Progenitor cell of endocrine pancreas (in vitro differentiated cells): ENCODE data around the gene ABCA5. TPM values are rescaled to one million over a fixed set of nuclear protein-coding genes. Genes with fewer than 3 reads are reported as not detected.

Experiments used
- DNase-seq: peaks from one replicate; pipeline ENCODE4 v3.0.0; 2021; ENCODE audit warnings: low spot score; ENCODE audit not compliant: unreplicated experiment
- H3K27ac Mint-ChIP-seq: 2 replicates; pipeline ENCODE4 v1.8.0; 2021; ENCODE audit warnings: mild to moderate bottlenecking, moderate library complexity, mixed read lengths
- H3K27me3 Mint-ChIP-seq: 2 replicates; pipeline ENCODE4 v1.8.0; 2021; ENCODE audit warnings: mixed read lengths
- H3K36me3 Mint-ChIP-seq: 2 replicates; pipeline ENCODE4 v1.8.0; 2022; ENCODE audit warnings: mixed read lengths; ENCODE audit not compliant: insufficient read depth
- H3K4me1 Mint-ChIP-seq: 2 replicates; pipeline ENCODE4 v1.8.0; 2021; ENCODE audit warnings: low read depth, mixed read lengths
- H3K4me3 Mint-ChIP-seq: 2 replicates; pipeline ENCODE4 v1.8.0; 2021; ENCODE audit warnings: low read depth, mild to moderate bottlenecking, moderate library complexity, mixed read lengths
- H3K9me3 Mint-ChIP-seq: 2 replicates; pipeline ENCODE4 v1.8.0; 2021; ENCODE audit warnings: low read depth, mixed read lengths
- total RNA-seq: library from RNA; stranded (reverse); gene quantifications from 2 replicates; pipeline ENCODE4 v1.2.1, GENCODE V29; 2021
- TF ChIP-seq, protein P1 (sequence below): fragments of 200-600 bp; sonication (generic); IDR thresholded peaks from one replicate; pipeline ENCODE4 v1.5.0; 2021; ENCODE audit warnings: antibody characterized with exemption, mild to moderate bottlenecking; ENCODE audit not compliant: unreplicated experiment

ABCA5 gene
- total RNA-seq, 1 donor from 2014 or later, result 10.9 TPM

DNA sequence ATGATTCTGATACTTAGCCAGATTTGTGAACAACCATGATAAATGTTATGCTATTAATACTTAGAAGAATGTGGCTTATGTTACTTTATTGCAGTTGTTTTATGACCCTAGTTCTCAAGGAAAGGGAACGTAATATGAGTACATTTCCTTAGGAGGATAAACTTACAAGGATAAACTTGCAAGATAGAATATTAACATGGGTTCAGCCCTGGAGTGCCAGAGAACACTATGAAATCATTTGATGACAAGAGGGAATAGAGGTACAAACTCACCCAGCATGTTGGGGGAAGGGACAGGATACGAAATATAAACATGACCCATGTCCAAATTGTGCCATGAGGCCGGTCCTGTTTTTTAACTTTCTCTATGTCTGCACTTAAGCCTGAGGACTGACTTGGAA lies 13.0 kb upstream of the ABCA5 start:
- TF ChIP-seq, protein P1, sequence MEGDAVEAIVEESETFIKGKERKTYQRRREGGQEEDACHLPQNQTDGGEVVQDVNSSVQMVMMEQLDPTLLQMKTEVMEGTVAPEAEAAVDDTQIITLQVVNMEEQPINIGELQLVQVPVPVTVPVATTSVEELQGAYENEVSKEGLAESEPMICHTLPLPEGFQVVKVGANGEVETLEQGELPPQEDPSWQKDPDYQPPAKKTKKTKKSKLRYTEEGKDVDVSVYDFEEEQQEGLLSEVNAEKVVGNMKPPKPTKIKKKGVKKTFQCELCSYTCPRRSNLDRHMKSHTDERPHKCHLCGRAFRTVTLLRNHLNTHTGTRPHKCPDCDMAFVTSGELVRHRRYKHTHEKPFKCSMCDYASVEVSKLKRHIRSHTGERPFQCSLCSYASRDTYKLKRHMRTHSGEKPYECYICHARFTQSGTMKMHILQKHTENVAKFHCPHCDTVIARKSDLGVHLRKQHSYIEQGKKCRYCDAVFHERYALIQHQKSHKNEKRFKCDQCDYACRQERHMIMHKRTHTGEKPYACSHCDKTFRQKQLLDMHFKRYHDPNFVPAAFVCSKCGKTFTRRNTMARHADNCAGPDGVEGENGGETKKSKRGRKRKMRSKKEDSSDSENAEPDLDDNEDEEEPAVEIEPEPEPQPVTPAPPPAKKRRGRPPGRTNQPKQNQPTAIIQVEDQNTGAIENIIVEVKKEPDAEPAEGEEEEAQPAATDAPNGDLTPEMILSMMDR, result no peak
- Mint-ChIP-seq H3K9me3 (peaks cover 9% of the 10 kb centered on the region), H3K27me3 (no peaks in the 10 kb centered on the region), H3K27ac (no peak overlapping the region), H3K36me3 (no peaks in the 10 kb centered on the region), H3K4me1 (no peaks in the 10 kb centered on the region), H3K4me3 (no peak overlapping the region)
- DNase-seq, result no peak

- Mint-ChIP-seq H3K27ac (no peak overlapping the region), H3K9me3 (peaks cover 9% of the 10 kb centered on the region)
- TF ChIP-seq, protein P1, result no peak
Observed at GRCh38 chr17:69336996-69337395, 10.1 kb upstream of the ABCA5 start.

DNA sequence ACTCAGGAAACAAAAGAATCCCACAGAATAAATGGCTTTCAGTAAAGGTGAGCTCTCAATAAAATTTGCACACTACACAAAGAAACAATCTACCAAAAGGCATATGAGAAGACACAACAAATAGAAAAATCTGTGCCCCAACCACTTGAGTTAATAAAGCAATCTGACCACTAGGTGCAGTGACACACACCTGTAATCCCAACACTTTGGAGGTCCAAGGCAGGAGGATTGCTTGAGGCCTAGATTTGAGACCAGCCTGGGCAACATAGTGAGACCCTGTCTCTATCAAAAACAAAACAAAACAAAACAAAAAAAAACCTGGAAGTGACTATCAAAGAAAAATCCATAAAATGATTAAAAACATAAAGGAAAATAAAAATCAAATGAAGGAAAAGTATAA lies 9.6 kb upstream of the ABCA5 start:
- H3K4me3 Mint-ChIP-seq, result no peak overlapping the region
- DNase-seq, result no peak
- TF ChIP-seq, protein P1, result no peak
- H3K36me3 Mint-ChIP-seq, result no peaks in the 10 kb centered on the region
- peaks cover 9% of the 10 kb centered on the region for H3K9me3 Mint-ChIP-seq
- H3K27ac Mint-ChIP-seq, result no peak overlapping the region
- H3K4me1 Mint-ChIP-seq, result peaks cover 2% of the 10 kb centered on the region
- no peaks in the 10 kb centered on the region for H3K27me3 Mint-ChIP-seq

More at GRCh38 chr17:69336996-69337395, 10.1 kb upstream of the ABCA5 start:
- H3K27me3 Mint-ChIP-seq, result no peaks in the 10 kb centered on the region
- H3K4me3 Mint-ChIP-seq, result no peak overlapping the region
- no peak for DNase-seq
- no peaks in the 10 kb centered on the region for H3K36me3 Mint-ChIP-seq
- no peaks in the 10 kb centered on the region for H3K4me1 Mint-ChIP-seq

- DNase-seq, result no peak
- H3K27me3 Mint-ChIP-seq, result no peaks in the 10 kb centered on the region
- H3K9me3 Mint-ChIP-seq, result peaks cover 9% of the 10 kb centered on the region
- peaks cover 2% of the 10 kb centered on the region for H3K4me1 Mint-ChIP-seq
- H3K27ac Mint-ChIP-seq, result no peak overlapping the region
- no peak overlapping the region for H3K4me3 Mint-ChIP-seq
- no peaks in the 10 kb centered on the region for H3K36me3 Mint-ChIP-seq
- TF ChIP-seq, protein P1, result peak; percentile 47
Observed at GRCh38 chr17:69335058-69335457, 8.1 kb upstream of the ABCA5 start.

GRCh38 chr17:69333561-69333960 lies 6.6 kb upstream of the ABCA5 start:
- Mint-ChIP-seq H3K9me3 (peaks cover 9% of the 10 kb centered on the region), H3K36me3 (no peaks in the 10 kb centered on the region), H3K4me1 (peaks cover 2% of the 10 kb centered on the region), H3K27ac (no peak overlapping the region), H3K27me3 (peaks cover 4% of the 10 kb centered on the region), H3K4me3 (no peak overlapping the region)
- TF ChIP-seq, protein P1, result no peak
- DNase-seq, result no peak
